ENCODE results near the gene KCNMB2.

Gene KCNMB2

GRCh38 chr3:178561239-178561638 lies 25.0 kb downstream of the KCNMB2 start:
- in situ Hi-C loops (cut with MboI; ENCODE audit: low pct_unique_long_range_greater_than_20kb, low sequenced_read_pairs): no loop called here
- DNase-seq: no peak

GRCh38 chr3:178562143-178562946 lies 26.1 kb downstream of the KCNMB2 start:
- in situ Hi-C loops (cut with MboI; ENCODE audit: low pct_unique_long_range_greater_than_20kb, low sequenced_read_pairs): no loop called here

GRCh38 chr3:178562947-178563232 lies 26.7 kb downstream of the KCNMB2 start:
- no peak for DNase-seq
- in situ Hi-C loops (cut with MboI; ENCODE audit: low pct_unique_long_range_greater_than_20kb, low sequenced_read_pairs): no loop called here

More at GRCh38 chr3:178562143-178562946, 26.1 kb downstream of the KCNMB2 start:
- DNase-seq: no peak

GRCh38 chr3:178567611-178568010 lies 31.4 kb downstream of the KCNMB2 start:
- in situ Hi-C loops (cut with MboI; ENCODE audit: low pct_unique_long_range_greater_than_20kb, low sequenced_read_pairs): no loop called here
- DNase-seq: no peak

- no peak for DNase-seq
- in situ Hi-C loops (cut with MboI; ENCODE audit: low pct_unique_long_range_greater_than_20kb, low sequenced_read_pairs): no loop called here
Measured at GRCh38 chr3:178568155-178568731, 32.0 kb downstream of the KCNMB2 start.

- DNase-seq: no peak
- in situ Hi-C loops (cut with MboI; ENCODE audit: low pct_unique_long_range_greater_than_20kb, low sequenced_read_pairs): no loop called here
Measured at GRCh38 chr3:178568911-178569310, 32.7 kb downstream of the KCNMB2 start.

GRCh38 chr3:178569826-178570225 lies 33.6 kb downstream of the KCNMB2 start:
- in situ Hi-C loops (cut with MboI; ENCODE audit: low pct_unique_long_range_greater_than_20kb, low sequenced_read_pairs): no loop called here
- no peak for DNase-seq

- no peak for DNase-seq
- in situ Hi-C loops (cut with MboI; ENCODE audit: low pct_unique_long_range_greater_than_20kb, low sequenced_read_pairs): no loop called here
Measured at GRCh38 chr3:178583963-178584575, 47.8 kb downstream of the KCNMB2 start.

- DNase-seq: no peak
- in situ Hi-C loops (cut with MboI; ENCODE audit: low pct_unique_long_range_greater_than_20kb, low sequenced_read_pairs): no loop called here
Measured at GRCh38 chr3:178584722-178585380, 48.6 kb downstream of the KCNMB2 start.

- DNase-seq: no peak
- in situ Hi-C loops (cut with MboI; ENCODE audit: low pct_unique_long_range_greater_than_20kb, low sequenced_read_pairs): no loop called here
Measured at GRCh38 chr3:178585454-178585853, 49.2 kb downstream of the KCNMB2 start.

- in situ Hi-C loops (cut with MboI; ENCODE audit: low pct_unique_long_range_greater_than_20kb, low sequenced_read_pairs): no loop called here
Measured at GRCh38 chr3:178586076-178586475, 49.8 kb downstream of the KCNMB2 start.

GRCh38 chr3:178588628-178589027 lies 52.4 kb downstream of the KCNMB2 start:
- in situ Hi-C loops (cut with MboI; ENCODE audit: low pct_unique_long_range_greater_than_20kb, low sequenced_read_pairs): no loop called here
- DNase-seq: no peak

More at GRCh38 chr3:178586076-178586475, 49.8 kb downstream of the KCNMB2 start:
- DNase-seq: no peak

GRCh38 chr3:178593786-178594185 lies 57.5 kb downstream of the KCNMB2 start:
- in situ Hi-C loops (cut with MboI; ENCODE audit: low pct_unique_long_range_greater_than_20kb, low sequenced_read_pairs): no loop called here
- DNase-seq: no peak

GRCh38 chr3:178597371-178597770 lies 61.1 kb downstream of the KCNMB2 start:
- no peak for DNase-seq
- in situ Hi-C loops (cut with MboI; ENCODE audit: low pct_unique_long_range_greater_than_20kb, low sequenced_read_pairs): no loop called here

GRCh38 chr3:178602856-178603255 lies 66.6 kb downstream of the KCNMB2 start:
- no peak for DNase-seq
- in situ Hi-C loops (cut with MboI; ENCODE audit: low pct_unique_long_range_greater_than_20kb, low sequenced_read_pairs): no loop called here

- in situ Hi-C loops (cut with MboI; ENCODE audit: low pct_unique_long_range_greater_than_20kb, low sequenced_read_pairs): no loop called here
Measured at GRCh38 chr3:178603735-178604134, 67.5 kb downstream of the KCNMB2 start.

GRCh38 chr3:178618197-178618596 lies 82.0 kb downstream of the KCNMB2 start:
- no peak for DNase-seq
- in situ Hi-C loops (cut with MboI; ENCODE audit: low pct_unique_long_range_greater_than_20kb, low sequenced_read_pairs): no loop called here

More at GRCh38 chr3:178603735-178604134, 67.5 kb downstream of the KCNMB2 start:
- DNase-seq: no peak

GRCh38 chr3:178618896-178619295 lies 82.7 kb downstream of the KCNMB2 start:
- DNase-seq: no peak
- in situ Hi-C loops (cut with MboI; ENCODE audit: low pct_unique_long_range_greater_than_20kb, low sequenced_read_pairs): no loop called here

GRCh38 chr3:178623666-178624255 lies 87.5 kb downstream of the KCNMB2 start:
- in situ Hi-C loops (cut with MboI; ENCODE audit: low pct_unique_long_range_greater_than_20kb, low sequenced_read_pairs): no loop called here
- DNase-seq: no peak

GRCh38 chr3:178624276-178624675 lies 88.0 kb downstream of the KCNMB2 start:
- DNase-seq: no peak
- in situ Hi-C loops (cut with MboI; ENCODE audit: low pct_unique_long_range_greater_than_20kb, low sequenced_read_pairs): no loop called here
